A673 (cell line): ENCODE measurements around the gene SPACA5. TPM values are rescaled to one million over a fixed set of nuclear protein-coding genes. Genes with fewer than 3 reads are reported as not detected.

Source experiments
- BruUV-seq: library from RNA; stranded (reverse); fragments of 400-500 nt; replicated peaks from 2 replicates; lab custom pipeline; 2021; lab: Mats Ljungman, UMichigan
- CTCF ChIA-PET: fragments of 300-600 bp; sonication (Branson Sonifier 250); formaldehyde crosslinking; loops from one replicate; lab custom pipeline; 2022; ENCODE audit warnings: antibody characterized with exemption; lab: Charles Lee
- POLR2A ChIA-PET: fragments of 300-600 bp; sonication (Branson Sonifier 250); formaldehyde crosslinking; loops from one replicate; lab custom pipeline; 2022; ENCODE audit warnings: antibody characterized with exemption; ENCODE audit not compliant: low non-redundant PET; lab: Charles Lee
- DNase-seq: peaks from one replicate; pipeline ENCODE4 v3.0.0-alpha.2; 2015; ENCODE audit warnings: low spot score
- H3K27ac ChIP-seq: fragments of 200-600 bp; sonication (generic); 2 replicates; pipeline ENCODE4 v1.5.1; 2016; ENCODE audit warnings: mixed run types, low read depth, mild to moderate bottlenecking, mixed read lengths, antibody characterized with exemption, low read length; ENCODE audit not compliant: poor library complexity, severe bottlenecking
- H3K27me3 ChIP-seq: fragments of 200-600 bp; sonication (generic); replicated peaks from 2 replicates; pipeline ENCODE4 v1.6.1; 2017; ENCODE audit warnings: mixed run types, low read depth, mild to moderate bottlenecking, mixed read lengths, antibody characterized with exemption, low read length; ENCODE audit not compliant: insufficient read depth, poor library complexity
- H3K36me3 ChIP-seq: fragments of 200-600 bp; sonication (generic); 2 replicates; pipeline ENCODE4 v1.6.1; 2016; ENCODE audit warnings: mixed run types, mild to moderate bottlenecking, mixed read lengths, antibody characterized with exemption, low read length; ENCODE audit not compliant: insufficient read depth, poor library complexity, severe bottlenecking
- H3K4me1 ChIP-seq: fragments of 200-600 bp; sonication (generic); 2 replicates; pipeline ENCODE4 v1.6.1; 2017; ENCODE audit warnings: mixed run types, mild to moderate bottlenecking, mixed read lengths, antibody characterized with exemption, low read length; ENCODE audit not compliant: insufficient read depth, poor library complexity, severe bottlenecking
- H3K4me3 ChIP-seq: fragments of 200-600 bp; sonication (generic); 2 replicates; pipeline ENCODE4 v1.5.1; 2016; ENCODE audit warnings: low read depth, mixed run types, mild to moderate bottlenecking, mixed read lengths, low read length; ENCODE audit not compliant: poor library complexity, severe bottlenecking
- H3K9me3 ChIP-seq: fragments of 200-600 bp; sonication (generic); 2 replicates; pipeline ENCODE4 v1.6.1; 2016; ENCODE audit warnings: mixed run types, low read depth, mild to moderate bottlenecking, mixed read lengths, antibody characterized with exemption, low read length; ENCODE audit not compliant: poor library complexity, severe bottlenecking
- EZH2 ChIP-seq: fragments of 200-600 bp; sonication (generic); IDR thresholded peaks from 2 replicates; pipeline ENCODE4 v1.6.1; 2017; ENCODE audit warnings: borderline replicate concordance, low read depth, mild to moderate bottlenecking, mixed read lengths, antibody characterized with exemption, low read length; ENCODE audit not compliant: poor library complexity, severe bottlenecking
- intact Hi-C: fragments of 100-400 bp; cut with micrococcal nuclease; formaldehyde crosslinking; loops from one replicate; pipeline ENCODE4 v1.10.0; 2022; ENCODE audit not compliant: unreplicated experiment
- total RNA-seq: library from RNA; stranded (reverse); gene quantifications from 2 replicates; pipeline ENCODE4 v1.2.3, GENCODE V29; 2021
- TF ChIP-seq, protein P1 (sequence below): fragments of 300-800, 200-600 bp; sonication (generic); conservative IDR thresholded peaks from 2 replicates; pipeline ENCODE4 v1.5.1; 2017; ENCODE audit warnings: low read depth, mild to moderate bottlenecking, antibody characterized with exemption, low read length, moderate library complexity, mixed read lengths

The SPACA5 gene
- total RNA-seq, 1 experiment from 2014 or later, result not detected

DNA sequence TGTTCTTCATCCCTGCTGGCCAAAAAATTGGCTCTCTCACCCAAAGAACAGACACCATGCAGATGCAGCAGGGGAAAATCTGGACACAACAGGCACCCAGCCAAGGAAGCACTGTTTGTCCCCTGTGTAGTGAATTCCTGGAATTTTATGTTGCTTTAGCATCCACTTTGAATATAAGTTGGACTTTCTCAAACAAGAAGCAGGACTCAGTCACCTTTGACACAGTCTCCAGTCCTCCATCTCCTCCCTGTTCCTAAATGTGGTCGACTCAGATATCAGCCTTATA is 14.8 kb upstream of the SPACA5 start:
- H3K27me3 ChIP-seq, result no peaks in the 10 kb centered on the region
- no TSS peak for BruUV-seq
- H3K4me3 ChIP-seq, result no peak overlapping the region
- H3K9me3 ChIP-seq, result peaks cover 12% of the 10 kb centered on the region
- TF ChIP-seq EZH2, result no peak
- TF ChIP-seq, protein P1, sequence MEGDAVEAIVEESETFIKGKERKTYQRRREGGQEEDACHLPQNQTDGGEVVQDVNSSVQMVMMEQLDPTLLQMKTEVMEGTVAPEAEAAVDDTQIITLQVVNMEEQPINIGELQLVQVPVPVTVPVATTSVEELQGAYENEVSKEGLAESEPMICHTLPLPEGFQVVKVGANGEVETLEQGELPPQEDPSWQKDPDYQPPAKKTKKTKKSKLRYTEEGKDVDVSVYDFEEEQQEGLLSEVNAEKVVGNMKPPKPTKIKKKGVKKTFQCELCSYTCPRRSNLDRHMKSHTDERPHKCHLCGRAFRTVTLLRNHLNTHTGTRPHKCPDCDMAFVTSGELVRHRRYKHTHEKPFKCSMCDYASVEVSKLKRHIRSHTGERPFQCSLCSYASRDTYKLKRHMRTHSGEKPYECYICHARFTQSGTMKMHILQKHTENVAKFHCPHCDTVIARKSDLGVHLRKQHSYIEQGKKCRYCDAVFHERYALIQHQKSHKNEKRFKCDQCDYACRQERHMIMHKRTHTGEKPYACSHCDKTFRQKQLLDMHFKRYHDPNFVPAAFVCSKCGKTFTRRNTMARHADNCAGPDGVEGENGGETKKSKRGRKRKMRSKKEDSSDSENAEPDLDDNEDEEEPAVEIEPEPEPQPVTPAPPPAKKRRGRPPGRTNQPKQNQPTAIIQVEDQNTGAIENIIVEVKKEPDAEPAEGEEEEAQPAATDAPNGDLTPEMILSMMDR, result no peak
- no peak overlapping the region for H3K27ac ChIP-seq
- peaks cover 12% of the 10 kb centered on the region for H3K36me3 ChIP-seq
- intact Hi-C loops, result no loop called here
- POLR2A ChIA-PET, result no interaction called here
- CTCF ChIA-PET, result no interaction called here
- no peak for DNase-seq
- no peaks in the 10 kb centered on the region for H3K4me1 ChIP-seq

- BruUV-seq, result no TSS peak
- POLR2A ChIA-PET, result no interaction called here
Observed at GRCh38 chrX:47992669-47993068, 14.1 kb upstream of the SPACA5 start.

DNA sequence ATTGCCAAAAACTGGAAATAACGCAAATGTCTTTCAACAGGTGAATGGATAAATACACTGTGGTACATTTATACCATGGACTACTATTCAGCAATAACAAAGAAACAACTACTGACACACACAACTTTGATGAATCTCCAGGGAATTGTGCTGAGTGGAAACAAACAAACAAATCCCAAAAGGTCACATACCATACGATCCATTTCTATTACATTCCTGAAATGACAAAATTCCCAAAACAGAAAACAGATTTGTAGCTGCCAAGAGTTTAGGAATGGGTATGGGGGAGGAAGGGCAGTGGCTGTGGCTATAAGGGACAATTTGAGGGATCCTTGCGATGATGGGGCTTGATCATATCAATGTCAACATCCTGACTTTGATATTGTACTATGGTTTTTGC is 5.5 kb upstream of the SPACA5 start:
- Histone ChIP-seq H3K4me3 (no peak overlapping the region), H3K4me1 (no peaks in the 10 kb centered on the region), H3K9me3 (no peaks in the 10 kb centered on the region), H3K27me3 (no peaks in the 10 kb centered on the region), H3K36me3 (peaks cover 5% of the 10 kb centered on the region), H3K27ac (no peak overlapping the region)
- DNase-seq, result no peak
- CTCF ChIA-PET, result no interaction called here
- POLR2A ChIA-PET, result no interaction called here
- TF ChIP-seq EZH2, result no peak
- TF ChIP-seq, protein P1, result no peak
- intact Hi-C loops, result no loop called here
- BruUV-seq, result no TSS peak

More at GRCh38 chrX:47992669-47993068, 14.1 kb upstream of the SPACA5 start:
- Histone ChIP-seq H3K4me3 (no peak overlapping the region), H3K27me3 (no peaks in the 10 kb centered on the region), H3K27ac (no peak overlapping the region), H3K36me3 (peaks cover 6% of the 10 kb centered on the region), H3K9me3 (peaks cover 12% of the 10 kb centered on the region), H3K4me1 (no peaks in the 10 kb centered on the region)
- CTCF ChIA-PET, result no interaction called here
- TF ChIP-seq, protein P1, result no peak
- TF ChIP-seq EZH2, result no peak
- intact Hi-C loops, result no loop called here
- no peak for DNase-seq
